Putamen (tissue), 1 donor: ENCODE results near the gene FGF18.
"Not testable (repeated sequence)": the region's sequence is repeated elsewhere in the genome, so short reads cannot be mapped to it uniquely, and the experiment has no call there.

Source experiments
- DNase-seq: peaks from one replicate; pipeline ENCODE4 v3.0.0-alpha.2; 2016; ENCODE audit warnings: low spot score

Gene FGF18

GRCh38 chr5:171497494-171497893, 78.0 kb downstream of the FGF18 start:
- DNase-seq = not testable (repeated sequence)

GRCh38 chr5:171498166-171498565, 78.7 kb downstream of the FGF18 start:
- DNase-seq = no peak

- no peak for DNase-seq
These were observed 80.2 kb downstream of the FGF18 start for GRCh38 chr5:171499611-171500010.

GRCh38 chr5:171505473-171506043, 86.1 kb downstream of the FGF18 start:
- no peak for DNase-seq

GRCh38 chr5:171506951-171507350, 87.5 kb downstream of the FGF18 start:
- DNase-seq = no peak
